Measurements from ENCODE around the gene STIMATE.

DNA sequence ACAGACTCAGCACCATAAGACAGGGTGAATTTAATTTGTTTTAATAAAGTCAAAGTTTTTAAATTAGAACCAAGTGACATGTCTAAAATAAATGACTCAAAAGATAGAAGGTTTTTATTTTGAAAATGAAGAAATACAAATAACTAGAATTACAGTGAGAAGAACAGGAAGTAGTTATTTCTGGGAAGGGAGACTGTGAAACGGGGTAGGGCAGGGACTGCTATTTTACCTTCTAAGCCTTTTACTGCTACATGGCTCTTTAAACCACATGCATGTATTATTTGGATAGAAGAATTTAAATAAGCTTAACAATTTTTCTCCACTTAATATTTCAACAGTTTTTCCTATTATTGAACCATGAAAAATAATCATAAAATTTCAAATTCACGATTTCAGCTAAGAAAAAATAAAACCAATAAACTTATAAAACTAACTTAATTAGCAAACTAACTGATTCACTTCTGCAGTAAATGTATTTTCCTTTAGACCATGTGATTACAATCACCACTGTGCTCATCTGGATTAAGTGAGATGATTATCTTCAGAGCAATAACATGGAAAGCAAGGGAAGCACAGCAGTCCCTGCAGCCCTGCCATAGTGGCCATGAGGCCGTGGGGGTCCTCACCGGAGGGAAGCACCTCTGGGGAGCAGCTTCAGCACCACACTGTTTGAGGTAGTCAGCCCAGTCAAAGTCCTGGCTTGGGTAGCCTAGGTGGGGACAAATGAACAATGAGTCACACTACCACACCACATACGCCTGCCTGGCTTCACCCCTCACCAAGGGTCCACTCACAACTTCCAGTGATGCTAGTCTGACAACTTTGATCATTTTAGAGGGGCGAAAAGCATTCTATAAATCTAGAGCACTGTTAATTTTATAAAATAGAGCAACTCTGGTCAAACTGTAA, 28.3 kb upstream of the STIMATE start:
- TF ChIP-seq, protein P1, sequence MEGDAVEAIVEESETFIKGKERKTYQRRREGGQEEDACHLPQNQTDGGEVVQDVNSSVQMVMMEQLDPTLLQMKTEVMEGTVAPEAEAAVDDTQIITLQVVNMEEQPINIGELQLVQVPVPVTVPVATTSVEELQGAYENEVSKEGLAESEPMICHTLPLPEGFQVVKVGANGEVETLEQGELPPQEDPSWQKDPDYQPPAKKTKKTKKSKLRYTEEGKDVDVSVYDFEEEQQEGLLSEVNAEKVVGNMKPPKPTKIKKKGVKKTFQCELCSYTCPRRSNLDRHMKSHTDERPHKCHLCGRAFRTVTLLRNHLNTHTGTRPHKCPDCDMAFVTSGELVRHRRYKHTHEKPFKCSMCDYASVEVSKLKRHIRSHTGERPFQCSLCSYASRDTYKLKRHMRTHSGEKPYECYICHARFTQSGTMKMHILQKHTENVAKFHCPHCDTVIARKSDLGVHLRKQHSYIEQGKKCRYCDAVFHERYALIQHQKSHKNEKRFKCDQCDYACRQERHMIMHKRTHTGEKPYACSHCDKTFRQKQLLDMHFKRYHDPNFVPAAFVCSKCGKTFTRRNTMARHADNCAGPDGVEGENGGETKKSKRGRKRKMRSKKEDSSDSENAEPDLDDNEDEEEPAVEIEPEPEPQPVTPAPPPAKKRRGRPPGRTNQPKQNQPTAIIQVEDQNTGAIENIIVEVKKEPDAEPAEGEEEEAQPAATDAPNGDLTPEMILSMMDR (IDR thresholded peaks at IDR 0.05), result no peak
- no peak for TF ChIP-seq ZFX (IDR thresholded peaks at IDR 0.05; ENCODE audit: borderline replicate concordance)

Measured in 22Rv1 (cell line).